K562 (cell line): Measurements from ENCODE around the gene MEX3D. TPM values are rescaled to one million over a fixed set of nuclear protein-coding genes. Genes with fewer than 3 reads are reported as not detected.

Source experiments
- ARHGAP35 ChIP-seq: fragments of 450-650 bp; IDR thresholded peaks from 2 replicates; pipeline ENCODE4 v1.6.1; 2018; ENCODE audit not compliant: partially characterized antibody
- MCM3 ChIP-seq: fragments of 450-650 bp; IDR thresholded peaks from 2 replicates; pipeline ENCODE4 v1.6.1; 2016
- PCBP1 ChIP-seq: fragments of 200-400 bp; formaldehyde crosslinking; IDR thresholded peaks from 2 replicates; pipeline ENCODE4 v1.6.1; 2018; ENCODE audit warnings: mild to moderate bottlenecking, low read depth, low read length; ENCODE audit not compliant: poor library complexity, severe bottlenecking
- PCBP2 ChIP-seq: fragments of 200-400 bp; formaldehyde crosslinking; IDR thresholded peaks from 2 replicates; pipeline ENCODE4 v1.6.1; 2018; ENCODE audit warnings: low read length, low read depth, mild to moderate bottlenecking, moderate library complexity; ENCODE audit not compliant: poor library complexity, severe bottlenecking
- POLR2A ChIP-seq: fragments of 450-650 bp; conservative IDR thresholded peaks from 2 replicates; pipeline ENCODE4 v1.6.1; 2016
- POLR2B ChIP-seq: fragments of 450-650 bp; IDR thresholded peaks from 2 replicates; pipeline ENCODE4 v1.6.1; 2018; ENCODE audit warnings: low read depth; ENCODE audit not compliant: partially characterized antibody
- PTRF ChIP-seq: fragments of 450-650 bp; IDR thresholded peaks from 2 replicates; pipeline ENCODE4 v1.6.1; 2016; ENCODE audit warnings: mild to moderate bottlenecking, missing genetic modification characterization, missing compliant biosample characterization
- RFX7 ChIP-seq: fragments of 250-450 bp; sonication (Bioruptor Pico); IDR thresholded peaks from 2 replicates; pipeline ENCODE4 v1.5.1; 2021; ENCODE audit warnings: mild to moderate bottlenecking
- XRCC4 ChIP-seq: IDR thresholded peaks from one replicate; pipeline ENCODE4 v1.6.1; 2011; ENCODE audit not compliant: insufficient read depth, insufficient read length; ENCODE audit errors: extremely low read depth
- ZNF695 ChIP-seq: fragments of 450-650 bp; formaldehyde crosslinking; IDR thresholded peaks from 2 replicates; pipeline ENCODE4 v1.4.0; 2020; ENCODE audit warnings: mild to moderate bottlenecking, moderate library complexity
- ZNF77 ChIP-seq: fragments of 250-450 bp; sonication (Bioruptor Pico); IDR thresholded peaks from 2 replicates; pipeline ENCODE4 v1.5.0; 2020
- polyA plus RNA-seq, 8 experiments: library from polyadenylated mRNA; depleted of rRNA in 4 of 8; stranded (reverse) in 5 of 8; unstranded in 3 of 8; fragments of >200 nt; fragmentation: Nextera tagmentation in 2 of 8; fragmentation: Illumina TruSeq in 1 of 8; extraction: Ambion mirVana in 2 of 8; extraction: Trizol in 1 of 8; gene quantifications; 2 replicates each; pipeline versions ENCODE4 v1.2.1 to v1.2.3, GENCODE V29; 2011 to 2014; ENCODE audit warnings: inconsistent platforms in 1 of 8, missing spikeins in 1 of 8
- total RNA-seq, 7 experiments: library from RNA; depleted of rRNA in 6 of 7; stranded (reverse); fragments of >200 nt in 6 of 7; fragmentation: Illumina TruSeq in 2 of 7; extraction: Trizol in 2 of 7; gene quantifications; 2 replicates each; pipeline versions ENCODE4 v1.2.1 to v1.2.3, GENCODE V29; 2011 to 2021; ENCODE audit warnings: low replicate concordance in 1 of 7
- TF ChIP-seq, protein P1 (sequence below): sonication (generic); formaldehyde crosslinking; IDR thresholded peaks from 2 replicates; pipeline ENCODE4 v1.8.0; 2022; ENCODE audit warnings: mild to moderate bottlenecking, low read depth, missing genetic modification reagents
- TF ChIP-seq, protein P2 (sequence below), 2 experiments: fragments of 450-650 bp; formaldehyde crosslinking in 1 of 2; IDR thresholded peaks; 2 replicates each; pipeline versions ENCODE4 v1.4.0 to v1.6.1; 2014 to 2020; ENCODE audit warnings: mild to moderate bottlenecking in 2 of 2, borderline replicate concordance in 1 of 2, low read depth in 1 of 2
- TF ChIP-seq, protein P3 (sequence below), 2 experiments: fragments of 150-350 bp in 1 of 2; IDR thresholded peaks; 2 replicates each; pipeline ENCODE4 v1.6.1; 2012 to 2016; ENCODE audit warnings: low read depth in 2 of 2, low read length in 2 of 2, mild to moderate bottlenecking in 1 of 2, moderate library complexity in 1 of 2

The MEX3D gene
- total and polyA plus RNA-seq, 9 of the 15 experiments (the other 6 are each of a cell fraction or from before 2014, with no cell fraction given), result 1.7 to 39.3 (median 5.7) TPM

- no peak for TF ChIP-seq ZNF695
- TF ChIP-seq, protein P1, sequence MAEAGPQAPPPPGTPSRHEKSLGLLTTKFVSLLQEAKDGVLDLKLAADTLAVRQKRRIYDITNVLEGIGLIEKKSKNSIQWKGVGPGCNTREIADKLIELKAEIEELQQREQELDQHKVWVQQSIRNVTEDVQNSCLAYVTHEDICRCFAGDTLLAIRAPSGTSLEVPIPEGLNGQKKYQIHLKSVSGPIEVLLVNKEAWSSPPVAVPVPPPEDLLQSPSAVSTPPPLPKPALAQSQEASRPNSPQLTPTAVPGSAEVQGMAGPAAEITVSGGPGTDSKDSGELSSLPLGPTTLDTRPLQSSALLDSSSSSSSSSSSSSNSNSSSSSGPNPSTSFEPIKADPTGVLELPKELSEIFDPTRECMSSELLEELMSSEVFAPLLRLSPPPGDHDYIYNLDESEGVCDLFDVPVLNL (CRISPR knock-in tag), result no peak
- TF ChIP-seq PTRF (tag), result no peak
- TF ChIP-seq ZNF77, result no peak
- TF ChIP-seq, protein P2, sequence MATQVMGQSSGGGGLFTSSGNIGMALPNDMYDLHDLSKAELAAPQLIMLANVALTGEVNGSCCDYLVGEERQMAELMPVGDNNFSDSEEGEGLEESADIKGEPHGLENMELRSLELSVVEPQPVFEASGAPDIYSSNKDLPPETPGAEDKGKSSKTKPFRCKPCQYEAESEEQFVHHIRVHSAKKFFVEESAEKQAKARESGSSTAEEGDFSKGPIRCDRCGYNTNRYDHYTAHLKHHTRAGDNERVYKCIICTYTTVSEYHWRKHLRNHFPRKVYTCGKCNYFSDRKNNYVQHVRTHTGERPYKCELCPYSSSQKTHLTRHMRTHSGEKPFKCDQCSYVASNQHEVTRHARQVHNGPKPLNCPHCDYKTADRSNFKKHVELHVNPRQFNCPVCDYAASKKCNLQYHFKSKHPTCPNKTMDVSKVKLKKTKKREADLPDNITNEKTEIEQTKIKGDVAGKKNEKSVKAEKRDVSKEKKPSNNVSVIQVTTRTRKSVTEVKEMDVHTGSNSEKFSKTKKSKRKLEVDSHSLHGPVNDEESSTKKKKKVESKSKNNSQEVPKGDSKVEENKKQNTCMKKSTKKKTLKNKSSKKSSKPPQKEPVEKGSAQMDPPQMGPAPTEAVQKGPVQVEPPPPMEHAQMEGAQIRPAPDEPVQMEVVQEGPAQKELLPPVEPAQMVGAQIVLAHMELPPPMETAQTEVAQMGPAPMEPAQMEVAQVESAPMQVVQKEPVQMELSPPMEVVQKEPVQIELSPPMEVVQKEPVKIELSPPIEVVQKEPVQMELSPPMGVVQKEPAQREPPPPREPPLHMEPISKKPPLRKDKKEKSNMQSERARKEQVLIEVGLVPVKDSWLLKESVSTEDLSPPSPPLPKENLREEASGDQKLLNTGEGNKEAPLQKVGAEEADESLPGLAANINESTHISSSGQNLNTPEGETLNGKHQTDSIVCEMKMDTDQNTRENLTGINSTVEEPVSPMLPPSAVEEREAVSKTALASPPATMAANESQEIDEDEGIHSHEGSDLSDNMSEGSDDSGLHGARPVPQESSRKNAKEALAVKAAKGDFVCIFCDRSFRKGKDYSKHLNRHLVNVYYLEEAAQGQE (IDR thresholded peaks at IDR 0.05; ENCODE audit: borderline replicate concordance), result peak; percentile 54
- TF ChIP-seq, protein P2 (CRISPR knock-in tag; IDR thresholded peaks at IDR 0.05; ENCODE audit: low read depth), result 0 out of 2 replicates have a peak, but pooled peaks have one; percentile 57
- no peak for TF ChIP-seq MCM3
- TF ChIP-seq RFX7 (CRISPR knock-in tag), result no peak
- TF ChIP-seq, protein P3, sequence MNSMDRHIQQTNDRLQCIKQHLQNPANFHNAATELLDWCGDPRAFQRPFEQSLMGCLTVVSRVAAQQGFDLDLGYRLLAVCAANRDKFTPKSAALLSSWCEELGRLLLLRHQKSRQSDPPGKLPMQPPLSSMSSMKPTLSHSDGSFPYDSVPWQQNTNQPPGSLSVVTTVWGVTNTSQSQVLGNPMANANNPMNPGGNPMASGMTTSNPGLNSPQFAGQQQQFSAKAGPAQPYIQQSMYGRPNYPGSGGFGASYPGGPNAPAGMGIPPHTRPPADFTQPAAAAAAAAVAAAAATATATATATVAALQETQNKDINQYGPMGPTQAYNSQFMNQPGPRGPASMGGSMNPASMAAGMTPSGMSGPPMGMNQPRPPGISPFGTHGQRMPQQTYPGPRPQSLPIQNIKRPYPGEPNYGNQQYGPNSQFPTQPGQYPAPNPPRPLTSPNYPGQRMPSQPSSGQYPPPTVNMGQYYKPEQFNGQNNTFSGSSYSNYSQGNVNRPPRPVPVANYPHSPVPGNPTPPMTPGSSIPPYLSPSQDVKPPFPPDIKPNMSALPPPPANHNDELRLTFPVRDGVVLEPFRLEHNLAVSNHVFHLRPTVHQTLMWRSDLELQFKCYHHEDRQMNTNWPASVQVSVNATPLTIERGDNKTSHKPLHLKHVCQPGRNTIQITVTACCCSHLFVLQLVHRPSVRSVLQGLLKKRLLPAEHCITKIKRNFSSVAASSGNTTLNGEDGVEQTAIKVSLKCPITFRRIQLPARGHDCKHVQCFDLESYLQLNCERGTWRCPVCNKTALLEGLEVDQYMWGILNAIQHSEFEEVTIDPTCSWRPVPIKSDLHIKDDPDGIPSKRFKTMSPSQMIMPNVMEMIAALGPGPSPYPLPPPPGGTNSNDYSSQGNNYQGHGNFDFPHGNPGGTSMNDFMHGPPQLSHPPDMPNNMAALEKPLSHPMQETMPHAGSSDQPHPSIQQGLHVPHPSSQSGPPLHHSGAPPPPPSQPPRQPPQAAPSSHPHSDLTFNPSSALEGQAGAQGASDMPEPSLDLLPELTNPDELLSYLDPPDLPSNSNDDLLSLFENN (IDR thresholded peaks at IDR 0.05; ENCODE audit: low read depth in 2 of 2, low read length in 2 of 2), result 0 out of 4 replicates have a peak, but pooled peaks of 1 of the 2 experiments have one; percentile 5
- no peak for TF ChIP-seq PCBP2
- peak; percentile 83 for TF ChIP-seq POLR2A
- peak; percentile 72 for TF ChIP-seq POLR2B
- TF ChIP-seq PCBP1, result no peak
- TF ChIP-seq XRCC4, result no peak
- no peak for TF ChIP-seq ARHGAP35
Observed at GRCh38 chr19:1605236-1606137, 37.4 kb upstream of the MEX3D start, which contains the start of gene UQCR11 (continued).
